Omental fat pad (tissue), 4 donors: ENCODE results near the gene PPP1R2. TPM values are rescaled to one million over a fixed set of nuclear protein-coding genes. Genes with fewer than 3 reads are reported as not detected.

Experiments used
- ATAC-seq: fragments of 150-250 bp; one replicate; pipeline ENCODE4 v1.9.1; 2016; ENCODE audit warnings: mild to moderate bottlenecking, moderate library complexity; ENCODE audit not compliant: low FRiP score
- DNase-seq: peaks from one replicate; pipeline ENCODE4 v3.0.0-alpha.2; 2019; ENCODE audit warnings: low spot score
- CTCF ChIP-seq, 3 donors: fragments of 450-650 bp; IDR thresholded peaks; one replicate each; pipeline ENCODE4 v1.5.1; 2016 to 2017; ENCODE audit warnings: antibody characterized with exemption in 3 of 3, mild to moderate bottlenecking in 3 of 3, moderate library complexity in 2 of 3
- total RNA-seq, 4 donors: library from RNA; depleted of rRNA; stranded (reverse); fragments of >200 nt; gene quantifications; one replicate each; pipeline ENCODE4 v1.1.0, GENCODE V29; 2016

PPP1R2 gene
- total RNA-seq, 4 donors from 2014 or later = 29.1 to 70.8 (median 40.8) TPM

- TF ChIP-seq CTCF (IDR thresholded peaks at IDR 0.05) = no peak
- DNase-seq = no peak
- ATAC-seq = no peak
Measured at GRCh38 chr3:195555110-195555509, 12.0 kb upstream of the PPP1R2 start.

- no peak for ATAC-seq
- no peak for DNase-seq
- TF ChIP-seq CTCF (IDR thresholded peaks at IDR 0.05) = no peak
Measured at GRCh38 chr3:195554458-195554857, 11.3 kb upstream of the PPP1R2 start.

- DNase-seq (no peak), ATAC-seq (no peak)
- no peak for TF ChIP-seq CTCF (IDR thresholded peaks at IDR 0.05)
Measured at GRCh38 chr3:195553268-195553667, 10.1 kb upstream of the PPP1R2 start.

- TF ChIP-seq CTCF (IDR thresholded peaks at IDR 0.05) = no peak
- DNase-seq (no peak), ATAC-seq (no peak)
Measured at GRCh38 chr3:195551381-195551978, 8.4 kb upstream of the PPP1R2 start.

- no peak for ATAC-seq
- no peak for TF ChIP-seq CTCF (IDR thresholded peaks at IDR 0.05)
- no peak for DNase-seq
Measured at GRCh38 chr3:195550723-195551122, 7.6 kb upstream of the PPP1R2 start.

GRCh38 chr3:195549931-195550519 lies 6.9 kb upstream of the PPP1R2 start:
- no peak for TF ChIP-seq CTCF (IDR thresholded peaks at IDR 0.05)
- DNase-seq = no peak

GRCh38 chr3:195548987-195549386 lies 5.9 kb upstream of the PPP1R2 start:
- DNase-seq (no peak), ATAC-seq (no peak)
- TF ChIP-seq CTCF (IDR thresholded peaks at IDR 0.05) = no peak

More at GRCh38 chr3:195549931-195550519, 6.9 kb upstream of the PPP1R2 start:
- ATAC-seq = no peak
